Measurements from ENCODE around the gene PNO1.

GRCh38 chr2:68163641-68164040, 6.0 kb downstream of the PNO1 start:
- TF ChIP-seq CTCF (IDR thresholded peaks at IDR 0.05 in 2 of 3, conservative IDR thresholded peaks at IDR 0.05 in 1 of 3; ENCODE audit: insufficient read depth in 2 of 3, low read depth in 1 of 3, low read length in 3 of 3) (no peak), EZH2 (IDR thresholded peaks at IDR 0.05; ENCODE audit: borderline replicate concordance, low read depth, low read length) (no peak), ZBTB9 (CRISPR knock-in tag; IDR thresholded peaks at IDR 0.05) (no peak), ZBTB33 (CRISPR knock-in tag; IDR thresholded peaks at IDR 0.05) (no peak), CHD2 (IDR thresholded peaks at IDR 0.05; ENCODE audit: low read depth, low read length) (no peak), TFAM (CRISPR knock-in tag; conservative IDR thresholded peaks at IDR 0.05) (no peak), NR2C2 (CRISPR knock-in tag; IDR thresholded peaks at IDR 0.05) (no peak), NR2C2 (tag; IDR thresholded peaks at IDR 0.05) (no peak)
